Motor neuron (in vitro differentiated cells): ENCODE measurements around the gene DZIP3. TPM values are rescaled to one million over a fixed set of nuclear protein-coding genes. Genes with fewer than 3 reads are reported as not detected.

ENCODE experiments used
- ATAC-seq, 8 experiments: fragments of 200-7000 bp; cut with Tn5 transposase; replicated peaks in 6 of 8; 2 replicates each; pipeline ENCODE4 v1.8.0; 2021; ENCODE audit warnings: mild to moderate bottlenecking in 8 of 8, moderate library complexity in 8 of 8
- H3K27ac ChIP-seq, 2 donors: fragments of 250-450 bp; sonication (Bioruptor Pico); 2 replicates each; pipeline ENCODE4 v1.9.0; 2021; ENCODE audit warnings: antibody characterized with exemption in 2 of 2, mild to moderate bottlenecking in 2 of 2, moderate library complexity in 1 of 2
- H3K4me1 ChIP-seq, 2 donors: fragments of 250-450 bp; sonication (Bioruptor Pico); replicated peaks in 1 of 2; 2 replicates each; pipeline ENCODE4 v1.6.1; 2021; ENCODE audit warnings: antibody characterized with exemption in 2 of 2, mild to moderate bottlenecking in 2 of 2, moderate library complexity in 1 of 2
- H3K4me3 ChIP-seq, 5 donors: fragments of 250-450 bp; sonication (Bioruptor Pico); 2 replicates each; pipeline ENCODE4 v1.9.0; 2021; ENCODE audit warnings: antibody characterized with exemption in 5 of 5, mild to moderate bottlenecking in 5 of 5, moderate library complexity in 4 of 5
- WGBS, 10 experiments: fragments of 450-650 bp; shearing (Covaris generic); methylation state at CpG; one replicate each; pipeline ENCODE4 v1.0.0; 2022; 5-methylcytosine and 5-hydroxymethylcytosine counted together
- in situ Hi-C, 9 experiments: fragments of 400-800 bp; cut with MboI; loops; one replicate each; pipeline ENCODE4 v1.15.0; 2021; ENCODE audit warnings: low sequenced_read_pairs in 9 of 9, low pct_unique_long_range_greater_than_20kb in 2 of 9; ENCODE audit not compliant: unreplicated experiment in 9 of 9
- total RNA-seq, 8 experiments: library from RNA; unstranded; fragments of 300-600 nt; gene quantifications; 2 replicates each; pipeline versions ENCODE4 v1.2.3 to v1.2.4, GENCODE V29; 2022

The DZIP3 gene
- total RNA-seq, 8 experiments from 2014 or later, result 14.1 to 83.7 (median 27.5) TPM

DNA sequence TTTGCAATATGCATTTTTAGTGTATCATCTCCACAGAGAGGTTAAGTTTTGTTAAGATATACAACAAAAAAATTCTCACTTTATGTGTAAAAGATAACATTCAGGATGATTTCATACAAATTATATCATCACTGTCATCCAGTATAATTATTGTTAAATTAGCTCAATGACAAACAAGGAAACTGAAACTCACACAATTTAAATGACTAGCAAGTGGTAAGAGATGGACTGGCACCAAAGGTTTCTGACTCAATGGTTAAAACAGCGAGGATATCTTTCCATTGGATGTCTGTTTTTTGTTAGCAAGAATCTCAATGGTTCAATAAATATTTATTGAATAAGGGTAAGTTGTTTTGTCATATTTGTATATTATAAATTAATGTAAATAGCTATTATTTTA is 22.9 kb upstream of the DZIP3 start:
- in situ Hi-C loops, result loop anchor here in 2 of 9 experiments (25.0 kb wide), 1 partner anchor 1329 kb away; no protein-coding TSS in a partner anchor
- ATAC-seq, result no peak
- Histone ChIP-seq H3K4me1 (no peaks in the 10 kb centered on the region), H3K27ac (no peak overlapping the region), H3K4me3 (no peak overlapping the region)
- WGBS, 10 experiments, result 67 to 100% (median 95%) methylated on average over 1 of the region's 1 CpG; no CpG with 5 or more reads in 2 of the 10 experiments

DNA sequence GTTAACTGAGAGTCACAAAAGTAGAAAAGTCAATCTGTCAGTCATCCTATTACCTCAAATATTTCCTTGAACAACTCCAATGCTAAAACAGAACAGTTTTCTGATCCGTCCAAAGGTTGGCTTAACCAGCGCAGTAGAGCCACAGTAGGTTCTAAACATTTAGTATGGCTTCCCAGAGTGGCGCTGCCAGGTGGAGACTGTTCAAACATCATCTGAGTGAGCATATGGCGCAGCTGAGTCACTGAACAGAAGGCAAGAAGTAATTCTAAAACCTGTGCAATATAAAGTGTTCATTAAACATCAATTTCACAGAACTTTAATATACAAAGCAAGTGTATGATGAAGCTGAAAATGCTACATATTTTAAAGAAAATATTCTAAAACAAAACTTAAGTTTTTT is 20.2 kb upstream of the DZIP3 start:
- Histone ChIP-seq H3K4me3 (no peak overlapping the region), H3K27ac (no peak overlapping the region), H3K4me1 (no peaks in the 10 kb centered on the region)
- WGBS, 10 experiments, result 93 to 100% (median 100%) methylated on average over 1 to 4 of the region's 4 CpGs; no CpG with 5 or more reads in 3 of the 10 experiments
- no peak for ATAC-seq
- in situ Hi-C loops, result loop anchor here in 2 of 9 experiments (25.0 kb wide), 1 partner anchor 1332 kb away; no protein-coding TSS in a partner anchor

DNA sequence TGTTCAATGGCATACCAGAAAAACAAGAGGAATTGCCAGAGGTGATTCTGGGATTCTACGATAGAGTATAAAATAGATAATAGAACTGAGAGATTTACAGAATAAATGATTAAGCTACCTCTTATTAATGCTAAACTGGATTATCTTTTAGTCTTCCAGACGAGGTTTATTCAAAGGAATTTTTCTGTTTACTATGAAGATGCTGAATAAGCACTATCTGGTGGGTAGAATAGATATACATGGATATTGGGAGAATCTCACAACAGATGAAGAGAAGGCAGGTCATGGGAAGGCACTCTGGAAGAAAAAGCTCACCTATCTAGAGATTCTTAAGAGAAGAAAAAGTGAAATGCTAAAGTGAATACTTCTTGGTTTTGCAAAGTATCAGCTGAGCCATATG is 11.5 kb upstream of the DZIP3 start:
- H3K4me1 ChIP-seq, result no peaks in the 10 kb centered on the region
- 87 to 100% (median 94%) methylated on average over 1 to 2 of the region's 2 CpGs; no CpG with 5 or more reads in 1 of the 10 experiments for WGBS, 10 experiments
- no peak overlapping the region for H3K4me3 ChIP-seq
- no peak for ATAC-seq
- in situ Hi-C loops, result no loop called here
- H3K27ac ChIP-seq, result no peak overlapping the region

DNA sequence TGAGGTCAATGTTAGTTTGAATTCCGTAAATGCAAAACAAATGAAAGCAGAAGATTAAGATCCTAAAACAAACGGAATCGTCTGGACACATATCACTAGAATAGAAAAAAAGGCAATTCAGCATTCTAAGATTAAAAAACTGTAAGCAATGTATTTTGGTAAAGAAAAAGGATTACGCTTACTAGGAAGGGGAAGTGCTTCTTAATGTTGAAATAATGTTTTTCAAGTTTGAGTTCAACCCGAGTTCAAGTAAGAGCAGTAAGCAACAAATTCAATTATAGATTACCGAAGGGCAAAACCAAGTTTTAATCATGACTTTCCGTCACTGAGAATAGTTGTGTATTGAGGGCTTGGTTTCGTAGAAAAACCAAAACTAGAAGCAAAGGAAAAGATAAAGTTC is 921 bp upstream of the DZIP3 start:
- no peak overlapping the region for H3K27ac ChIP-seq
- WGBS, 10 experiments, result 0 to 3% (median 0%) methylated on average over 2 to 8 of the region's 8 CpGs; no CpG with 5 or more reads in 1 of the 10 experiments
- H3K4me1 ChIP-seq, result peaks cover 2 to 10% of the 10 kb centered on the region in 2 donors
- peak overlapping the region; percentile 64 to 90 (median 72) for H3K4me3 ChIP-seq
- in situ Hi-C loops, result no loop called here
- no peak for ATAC-seq

DNA sequence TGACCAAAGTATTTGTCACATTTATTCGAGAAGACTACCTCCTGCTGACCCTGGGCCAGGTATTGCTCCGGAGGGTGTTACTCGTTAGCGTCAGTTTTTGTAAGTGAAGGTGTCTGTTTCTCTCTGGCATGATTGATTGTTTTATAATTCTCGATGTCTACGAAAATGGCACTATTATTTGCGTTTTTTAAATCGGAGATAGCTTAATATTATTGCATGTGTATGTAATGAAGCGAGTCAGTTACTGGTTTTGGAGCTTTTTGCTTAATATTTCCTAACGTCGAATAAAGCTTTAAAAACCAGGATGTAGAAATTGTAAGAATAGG is 439 bp downstream of the DZIP3 start:
- in situ Hi-C loops, result no loop called here

DNA sequence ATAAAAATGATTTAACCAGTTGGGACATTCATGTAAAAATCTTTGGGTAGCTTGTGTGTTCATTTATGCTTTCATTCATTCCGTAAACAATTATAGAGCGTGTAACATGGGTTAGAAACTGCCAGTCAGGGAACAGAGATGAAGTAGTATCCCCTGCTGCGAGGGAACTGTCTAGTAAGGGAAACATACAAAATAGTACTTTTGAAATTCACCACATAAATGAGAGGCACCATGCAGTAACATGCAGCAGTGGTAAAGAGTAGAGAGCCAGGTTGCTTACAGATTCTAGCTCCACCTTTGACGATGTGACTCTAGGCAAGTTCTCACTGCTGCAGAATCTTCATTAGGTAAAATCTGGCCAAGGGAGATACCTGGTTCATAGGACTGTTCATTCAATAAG is 938 bp downstream of the DZIP3 start:
- ATAC-seq, result no peak
- in situ Hi-C loops, result no loop called here
- Histone ChIP-seq H3K27ac (no peak overlapping the region), H3K4me1 (peaks cover 2 to 10% of the 10 kb centered on the region in 2 donors), H3K4me3 (peak overlapping the region; percentile 64 to 90 (median 72))
- WGBS, 10 experiments, result 0 to 53% (median 14%) methylated on average over 1 to 4 of the region's 4 CpGs

More for the DNA sequence above, 439 bp downstream of the DZIP3 start:
- H3K27ac ChIP-seq, result peak overlapping the region; percentile 92 to 94
- WGBS, 10 experiments, result 0 to 8% (median 1%) methylated on average over 5 to 11 of the region's 11 CpGs; no CpG with 5 or more reads in 2 of the 10 experiments
- peak overlapping the region; percentile 64 to 90 (median 72) for H3K4me3 ChIP-seq
- H3K4me1 ChIP-seq, result peaks cover 2 to 10% of the 10 kb centered on the region in 2 donors
- no peak for ATAC-seq

DNA sequence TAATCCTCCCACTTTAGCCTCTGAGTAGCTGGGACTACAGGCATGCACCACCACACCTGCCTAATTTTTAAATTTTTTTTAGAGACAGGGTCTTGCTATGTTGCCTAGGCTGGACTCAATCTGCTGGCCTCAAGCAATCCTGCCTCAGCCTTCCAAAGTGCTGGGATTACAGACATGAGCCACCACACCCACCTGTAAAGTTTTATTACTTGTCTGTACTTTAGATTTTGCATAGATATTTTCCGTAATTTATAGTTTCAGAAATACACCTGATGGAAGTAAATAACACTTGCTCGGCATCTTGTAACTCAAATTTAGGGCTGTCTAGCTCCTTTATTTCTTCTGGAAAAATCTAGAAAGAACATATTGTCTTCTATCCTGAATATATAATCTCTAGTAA is 5.8 kb downstream of the DZIP3 start:
- H3K4me3 ChIP-seq, result no peak overlapping the region
- H3K27ac ChIP-seq, result no peak overlapping the region
- no peak for ATAC-seq
- peaks cover 0 to 10% of the 10 kb centered on the region in 2 donors for H3K4me1 ChIP-seq
- 57 to 100% (median 100%) methylated on average over 1 to 2 of the region's 2 CpGs; no CpG with 5 or more reads in 1 of the 10 experiments for WGBS, 10 experiments
- in situ Hi-C loops, result no loop called here

DNA sequence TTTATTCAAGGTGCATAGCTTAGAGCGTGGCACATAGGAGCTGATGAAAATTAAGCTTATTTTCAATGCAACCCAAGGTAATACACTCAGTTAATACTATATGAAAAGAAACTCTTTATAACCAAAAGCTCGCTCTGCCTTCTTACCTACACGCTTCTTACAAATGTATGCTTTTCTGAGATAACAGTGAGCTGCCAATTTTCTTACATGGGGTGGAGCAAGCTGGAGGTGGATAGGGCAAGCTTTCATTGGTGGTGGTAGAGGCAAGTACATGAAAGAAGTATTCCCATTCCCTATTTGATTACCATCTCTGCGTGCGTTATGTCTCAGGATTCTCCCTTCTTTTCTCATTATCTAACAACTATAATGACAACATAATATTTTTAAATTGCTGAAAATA is 8.9 kb downstream of the DZIP3 start:
- no peak for ATAC-seq
- in situ Hi-C loops, result no loop called here
- Histone ChIP-seq H3K4me3 (no peak overlapping the region), H3K27ac (no peak overlapping the region), H3K4me1 (peaks cover 6 to 10% of the 10 kb centered on the region in 2 donors)
- 74 to 100% (median 95%) methylated on average over 2 to 5 of the region's 5 CpGs for WGBS, 10 experiments

DNA sequence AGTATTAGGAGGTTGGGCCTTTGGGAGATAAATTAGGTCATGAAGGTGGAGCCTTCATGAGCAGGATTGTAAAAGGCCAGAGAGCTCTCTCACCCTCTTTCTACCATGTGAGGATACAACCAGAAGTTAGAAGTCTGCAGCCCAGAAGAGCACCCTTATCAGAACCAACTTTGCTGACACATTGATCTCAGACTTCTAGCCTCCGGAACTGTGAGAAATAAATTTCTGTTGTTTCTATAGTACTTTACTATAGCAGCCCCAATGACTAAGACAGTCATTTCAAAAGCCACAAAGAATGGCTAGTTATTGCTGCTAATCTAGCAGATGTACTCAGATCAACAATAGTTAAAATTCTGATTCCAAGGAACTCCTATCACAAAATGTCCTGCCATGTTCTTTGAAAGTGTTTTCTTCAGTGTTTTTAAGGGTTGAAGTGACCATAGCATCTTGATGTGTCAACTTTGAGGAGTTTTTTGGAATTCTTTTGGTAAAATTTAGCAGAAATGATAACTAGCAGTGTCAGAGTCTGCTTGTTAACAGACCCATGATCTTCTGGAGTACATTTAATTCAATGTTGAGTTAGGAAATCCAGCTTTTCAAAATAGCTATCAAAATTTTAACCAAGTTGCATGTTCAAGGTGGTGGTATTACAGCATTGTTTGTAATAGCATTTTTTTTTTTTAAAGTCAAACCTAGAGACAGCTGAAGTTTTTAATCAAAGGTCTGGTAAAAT is 10.3 kb downstream of the DZIP3 start:
- Histone ChIP-seq H3K27ac (no peak overlapping the region), H3K4me3 (no peak overlapping the region), H3K4me1 (peaks cover 6 to 10% of the 10 kb centered on the region in 2 donors)
- ATAC-seq, result no peak
- WGBS, 10 experiments, result 25 to 100% (median 100%) methylated on average over 1 of the region's 1 CpG; no CpG with 5 or more reads in 2 of the 10 experiments
- in situ Hi-C loops, result no loop called here

DNA sequence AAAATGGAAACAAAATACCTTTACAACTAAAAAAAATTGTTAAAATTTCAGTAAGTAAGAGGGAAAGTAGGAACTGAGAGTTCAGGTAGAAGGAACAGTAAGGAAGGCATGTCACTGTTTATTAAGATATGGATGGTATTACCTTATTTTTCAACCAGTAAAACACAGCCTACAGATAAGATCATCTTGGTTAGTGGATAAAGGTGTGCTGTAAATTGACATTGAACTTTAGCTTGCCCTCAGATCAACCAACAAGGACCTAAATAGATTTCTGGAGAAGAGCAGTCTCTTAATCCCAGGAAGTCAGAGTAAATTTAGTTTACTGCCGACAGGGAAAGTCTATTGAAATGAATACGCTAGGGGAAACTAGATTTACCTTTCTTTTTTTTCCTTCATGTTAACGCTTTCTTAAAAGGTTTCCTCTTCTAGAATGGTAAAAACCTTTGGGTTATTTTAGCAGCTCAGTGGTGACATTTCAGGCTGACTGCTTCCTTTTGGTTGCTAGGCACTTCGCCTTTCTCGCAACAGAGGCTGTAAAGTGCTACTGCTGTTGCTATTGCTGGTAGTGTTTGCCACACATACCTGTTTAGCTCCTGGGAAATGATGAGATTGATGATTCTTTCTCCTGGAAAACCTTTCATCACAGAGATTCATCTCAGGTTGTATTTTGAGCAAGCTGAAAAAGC is 12.9 kb downstream of the DZIP3 start:
- peak in 5 of 8 experiments; percentile 41 to 96 (median 83) for ATAC-seq
- no peak overlapping the region for H3K27ac ChIP-seq
- H3K4me3 ChIP-seq, result peak overlapping the region in 1 of 5 donors; percentile 13
- in situ Hi-C loops, result no loop called here
- 33 to 100% (median 83%) methylated on average over 1 to 5 of the region's 5 CpGs for WGBS, 10 experiments
- H3K4me1 ChIP-seq, result peaks cover 6 to 10% of the 10 kb centered on the region in 2 donors

DNA sequence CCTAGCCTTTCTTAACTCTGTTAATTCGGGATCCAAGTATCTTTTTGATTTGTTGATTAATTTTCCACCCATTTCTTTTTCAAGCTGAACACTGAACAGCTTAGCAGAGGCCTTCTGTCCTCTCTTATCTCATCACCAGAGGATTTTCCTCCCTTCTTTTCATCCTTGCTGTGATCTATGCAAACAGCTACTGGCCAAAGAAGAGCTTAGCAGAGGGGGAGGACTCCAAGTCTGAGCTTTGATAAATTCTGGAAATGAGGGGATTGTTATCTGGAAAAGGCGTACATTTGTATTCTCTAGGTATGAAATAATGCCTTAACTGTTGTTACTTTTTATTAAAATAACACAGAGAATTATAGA is 13.4 kb downstream of the DZIP3 start:
- H3K4me1 ChIP-seq, result peaks cover 6 to 10% of the 10 kb centered on the region in 2 donors

DNA sequence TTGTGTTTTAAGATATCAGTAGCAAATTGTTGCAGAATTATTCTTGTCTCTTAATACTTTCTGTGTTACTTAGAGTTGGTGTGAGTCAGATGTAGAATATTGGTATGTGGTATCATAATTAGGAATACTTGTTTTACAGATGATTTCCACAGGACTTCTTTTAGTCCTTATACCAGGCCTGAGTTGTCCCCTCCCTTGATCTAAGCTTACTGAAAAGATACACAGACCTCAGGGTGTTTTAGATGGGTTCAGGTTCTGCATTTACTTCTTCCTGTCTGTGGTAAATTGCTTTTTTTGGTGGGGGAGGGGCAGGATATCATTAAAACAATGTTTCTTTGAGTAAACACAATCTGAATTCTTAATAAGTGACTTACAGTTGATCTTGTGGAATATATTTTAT is 14.2 kb downstream of the DZIP3 start:
- no peak for ATAC-seq
- Histone ChIP-seq H3K27ac (no peak overlapping the region), H3K4me1 (peaks cover 6 to 10% of the 10 kb centered on the region in 2 donors), H3K4me3 (no peak overlapping the region)
- in situ Hi-C loops, result no loop called here

More for the DNA sequence above, 13.4 kb downstream of the DZIP3 start:
- peak overlapping the region in 1 of 5 donors; percentile 13 for H3K4me3 ChIP-seq
- 83 to 100% (median 92%) methylated on average over 1 to 2 of the region's 2 CpGs; no CpG with 5 or more reads in 1 of the 10 experiments for WGBS, 10 experiments
- in situ Hi-C loops, result no loop called here
- peak in 5 of 8 experiments; percentile 42 to 91 (median 66) for ATAC-seq
- H3K27ac ChIP-seq, result no peak overlapping the region

DNA sequence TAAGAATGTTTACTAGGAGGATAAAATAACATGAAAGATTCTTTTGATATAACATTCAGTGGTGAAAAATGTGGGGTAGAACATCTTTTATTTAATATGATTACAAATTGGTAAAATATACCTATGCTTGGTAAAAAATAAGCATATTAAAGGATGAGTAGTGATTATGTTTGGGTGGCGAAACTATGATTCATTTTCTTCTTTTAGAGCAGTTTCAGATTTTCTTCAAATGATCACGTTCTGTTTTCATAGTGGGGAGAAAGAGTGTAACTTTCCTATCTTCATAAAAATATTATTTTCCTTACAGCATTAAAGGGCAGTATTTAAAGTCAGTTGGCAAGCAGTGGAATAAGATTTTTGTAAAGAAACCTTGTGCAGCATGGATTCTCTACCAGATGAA is 15.5 kb downstream of the DZIP3 start:
- Histone ChIP-seq H3K27ac (no peak overlapping the region), H3K4me1 (peaks cover 6 to 10% of the 10 kb centered on the region in 2 donors), H3K4me3 (no peak overlapping the region)
- 78 to 100% (median 94%) methylated on average over 2 of the region's 2 CpGs; no CpG with 5 or more reads in 1 of the 10 experiments for WGBS, 10 experiments
- in situ Hi-C loops, result no loop called here
- ATAC-seq, result no peak
